HG02852 (cell line): Measurements from ENCODE around the gene FAM89B.
A peak's percentile ranks its signal among the peaks of the same experiment; 100 is the strongest.
"Not testable (repeated sequence)": the region's sequence is repeated elsewhere in the genome, so short reads cannot be mapped to it uniquely, and the experiment has no call there.

Experiments used
- ATAC-seq: cut with Tn5 transposase; IDR thresholded peaks from one replicate; pipeline ENCODE4 v1.9.1; 2021; ENCODE audit warnings: mild to moderate bottlenecking, moderate library complexity; ENCODE audit not compliant: unreplicated experiment

FAM89B gene

DNA sequence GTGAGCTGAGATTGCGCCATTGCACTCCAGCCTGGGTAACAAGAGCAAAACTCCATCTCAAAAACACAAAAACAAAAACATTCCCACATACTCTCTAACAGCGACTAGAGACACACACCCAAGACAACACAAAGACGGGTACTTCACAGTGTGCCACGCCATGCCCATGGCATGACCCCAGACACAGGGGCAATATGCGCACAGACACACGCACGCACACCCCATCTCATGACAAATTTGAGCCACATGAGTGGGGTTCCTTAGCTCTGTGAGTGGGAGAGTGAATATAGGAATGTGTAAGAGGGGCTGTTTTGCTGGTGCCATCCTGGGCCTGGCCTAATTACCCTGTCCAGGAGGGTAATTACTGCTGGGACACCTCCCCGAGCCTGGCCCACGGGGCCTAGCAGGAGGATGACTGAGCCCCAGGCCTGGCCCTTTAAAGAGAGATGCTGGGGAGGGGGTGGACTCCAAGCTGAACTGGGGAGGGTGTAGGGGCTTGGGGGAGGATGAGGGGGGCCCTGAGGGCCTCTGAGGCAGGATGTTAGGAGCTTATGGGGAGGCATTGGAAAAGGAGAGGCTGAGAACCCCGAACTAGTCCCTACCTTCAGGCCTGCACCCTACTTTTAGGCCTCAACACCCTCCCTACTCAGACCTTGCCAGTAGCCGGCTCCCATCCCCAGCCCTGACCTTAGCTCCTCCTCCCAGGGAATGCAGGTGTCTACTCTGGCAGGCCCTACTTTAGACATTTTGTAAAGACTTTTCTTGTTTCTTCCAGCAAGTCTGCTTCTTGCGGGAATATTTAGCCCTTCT lies 15.7 kb upstream of the FAM89B start:
- ATAC-seq, result no peak

DNA sequence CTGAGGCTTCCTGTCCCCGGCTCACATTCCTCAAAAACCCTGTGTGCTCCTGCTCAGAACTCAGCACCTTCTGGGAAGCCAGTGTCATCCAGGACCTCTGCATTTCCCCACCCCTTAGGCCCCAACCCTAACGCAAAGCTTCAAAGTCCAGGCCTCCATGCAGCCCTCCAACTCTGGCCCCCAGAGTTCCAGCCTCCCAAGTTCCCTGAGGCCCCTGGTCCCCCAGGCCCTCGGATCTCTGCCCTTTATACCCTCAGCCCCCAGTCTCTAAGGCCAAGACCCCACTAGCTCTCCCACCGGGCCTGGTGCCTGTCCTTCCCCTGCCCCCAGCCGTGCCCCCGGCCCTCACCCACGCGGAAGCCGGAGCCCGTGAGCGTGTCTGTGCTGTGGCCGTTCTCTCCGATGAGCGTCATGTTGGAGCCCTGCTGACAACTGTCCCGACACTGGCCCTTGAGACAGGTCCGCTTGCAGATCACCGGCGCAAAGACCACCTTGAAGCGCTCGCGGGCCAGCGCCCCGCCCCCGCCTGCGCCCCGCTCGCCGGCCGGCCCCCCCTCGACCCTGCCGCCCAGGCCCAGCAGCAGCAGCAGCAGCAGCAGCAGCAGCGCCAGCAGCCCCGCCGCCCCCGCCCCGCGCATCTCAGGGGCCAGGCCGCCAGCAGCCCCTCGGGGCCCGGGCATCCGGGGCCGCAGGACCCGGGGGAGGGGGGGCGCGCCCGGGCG lies 14.9 kb upstream of the FAM89B start:
- no peak for ATAC-seq

DNA sequence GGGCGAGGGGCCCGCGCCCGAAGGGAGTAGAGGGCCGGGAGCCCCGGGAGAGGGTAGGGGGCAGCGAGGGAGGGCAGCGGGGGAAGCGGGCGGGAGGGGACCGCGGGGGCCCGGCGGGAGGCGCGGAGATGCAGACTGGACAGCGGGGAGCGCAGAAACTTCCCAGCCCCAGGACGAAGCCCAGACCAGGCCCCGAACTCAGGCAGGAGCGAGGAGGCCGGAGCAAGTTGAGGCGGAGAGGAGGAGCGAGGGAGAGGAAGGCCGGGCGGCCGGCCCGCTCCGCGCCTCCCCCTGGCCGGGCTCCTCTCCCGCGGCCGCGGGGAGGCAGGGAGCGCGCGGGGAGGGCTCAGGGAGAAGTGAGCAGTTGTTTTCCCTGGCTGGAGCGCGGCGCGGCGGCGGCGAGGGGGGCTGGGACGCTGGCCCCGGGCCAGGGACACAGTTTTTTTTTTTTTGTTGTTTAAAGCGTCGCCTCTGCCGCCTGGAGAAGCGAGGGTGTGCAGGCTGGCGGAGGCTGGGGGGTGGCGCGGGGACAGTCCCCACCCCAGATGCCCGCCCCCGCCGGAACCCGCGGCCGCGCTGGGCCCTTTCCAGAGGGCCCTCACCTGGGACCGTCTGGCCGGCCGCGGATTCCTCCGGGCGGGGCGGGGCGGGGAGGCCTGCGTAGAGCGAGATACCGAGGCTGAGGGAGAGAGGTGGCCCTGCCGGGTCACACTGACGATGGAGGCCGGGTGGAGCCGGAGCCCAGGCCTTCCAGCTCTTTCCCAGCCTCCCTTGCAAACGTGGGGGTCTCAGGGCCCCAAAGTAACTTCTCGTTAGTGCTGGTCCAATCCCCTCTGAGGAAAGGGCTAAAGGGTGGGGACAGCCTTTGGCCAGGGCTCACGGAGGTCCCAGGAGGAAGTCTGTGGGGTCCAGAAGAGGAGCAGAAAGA lies 14.1 kb upstream of the FAM89B start, which contains the start of gene LTBP3:
Gene LTBP3 (minus strand): TSS at position 358 of the 928 bp plus-strand sequence. CDS start 400 bp downstream, outside the sequence.
- ATAC-seq, result no peak

DNA sequence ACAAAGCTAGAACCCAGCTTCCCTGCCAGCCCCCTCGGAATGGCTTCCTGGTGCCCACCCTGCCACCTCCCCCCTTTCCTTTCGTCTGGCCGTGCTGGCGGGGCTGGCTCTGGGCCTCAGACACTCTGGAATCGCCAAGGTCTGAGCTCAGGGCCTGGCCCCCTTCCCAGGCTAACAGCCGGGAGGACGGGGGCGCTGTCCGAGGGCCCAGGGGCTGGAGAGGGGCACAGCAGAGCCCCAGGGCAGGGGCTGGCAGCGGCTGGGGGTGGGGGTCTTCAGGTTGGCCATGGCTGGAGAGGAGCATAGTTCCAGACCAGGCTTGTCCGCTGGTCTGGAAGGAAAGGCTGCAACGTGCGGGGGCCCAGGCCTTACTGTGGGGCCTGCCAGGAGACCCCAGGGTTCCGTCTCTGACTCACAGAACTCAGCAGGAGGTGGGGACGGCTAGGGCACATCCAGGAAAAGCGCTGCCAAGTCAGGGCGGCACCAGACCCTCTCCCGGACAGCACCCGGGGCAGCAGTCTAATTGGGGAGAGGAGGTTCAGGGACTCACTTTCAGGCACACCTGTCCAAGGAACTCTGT lies 13.3 kb upstream of the FAM89B start:
- ATAC-seq, result no peak

DNA sequence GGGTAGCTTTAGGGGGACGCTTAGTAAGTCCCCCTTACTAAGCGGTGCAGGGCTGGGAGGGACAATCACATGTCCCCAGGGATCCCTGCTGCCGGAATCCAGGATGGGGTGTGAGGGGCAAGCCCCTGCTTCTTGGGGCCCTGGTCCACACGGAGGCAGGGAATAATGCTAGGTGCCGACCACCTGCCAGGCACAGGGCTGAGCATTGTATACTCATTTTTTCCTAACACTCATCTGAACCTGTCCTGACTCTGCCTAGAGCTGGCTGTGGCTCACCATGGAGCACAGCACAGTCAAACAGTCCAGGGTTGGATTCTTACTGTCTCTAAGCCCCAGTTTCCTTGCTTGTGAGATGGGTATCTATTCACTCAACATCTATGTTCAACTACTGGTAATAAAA lies 12.8 kb upstream of the FAM89B start:
- ATAC-seq, result no peak

DNA sequence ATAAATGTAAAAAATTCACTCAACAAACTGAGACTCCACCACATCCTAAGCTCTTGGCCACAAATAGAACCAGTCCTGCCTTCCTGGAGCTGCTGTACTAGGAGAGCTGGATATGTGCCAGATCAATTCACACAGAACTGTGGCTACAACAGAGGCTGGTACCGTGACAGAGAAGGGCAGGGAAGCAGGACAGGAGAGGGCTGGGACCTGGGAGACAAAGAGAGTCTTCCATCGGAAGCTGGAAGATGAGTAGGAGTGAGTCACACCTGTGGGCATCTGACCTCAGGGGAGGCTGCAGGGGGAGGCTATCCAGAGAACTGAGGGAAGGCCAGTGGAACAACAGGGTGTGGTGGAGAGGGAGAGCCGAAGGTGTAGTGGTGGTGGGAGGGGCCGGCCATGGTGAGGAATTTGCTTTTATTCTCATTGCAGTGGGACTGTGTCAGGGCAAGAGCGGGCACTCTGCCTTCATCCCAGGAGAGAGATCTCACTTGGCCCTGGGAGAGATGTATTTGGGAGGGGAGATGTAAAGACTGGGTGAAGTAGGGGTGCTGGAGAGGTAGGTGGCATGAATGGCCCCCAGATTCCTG lies 12.3 kb upstream of the FAM89B start:
- ATAC-seq, result no peak

DNA sequence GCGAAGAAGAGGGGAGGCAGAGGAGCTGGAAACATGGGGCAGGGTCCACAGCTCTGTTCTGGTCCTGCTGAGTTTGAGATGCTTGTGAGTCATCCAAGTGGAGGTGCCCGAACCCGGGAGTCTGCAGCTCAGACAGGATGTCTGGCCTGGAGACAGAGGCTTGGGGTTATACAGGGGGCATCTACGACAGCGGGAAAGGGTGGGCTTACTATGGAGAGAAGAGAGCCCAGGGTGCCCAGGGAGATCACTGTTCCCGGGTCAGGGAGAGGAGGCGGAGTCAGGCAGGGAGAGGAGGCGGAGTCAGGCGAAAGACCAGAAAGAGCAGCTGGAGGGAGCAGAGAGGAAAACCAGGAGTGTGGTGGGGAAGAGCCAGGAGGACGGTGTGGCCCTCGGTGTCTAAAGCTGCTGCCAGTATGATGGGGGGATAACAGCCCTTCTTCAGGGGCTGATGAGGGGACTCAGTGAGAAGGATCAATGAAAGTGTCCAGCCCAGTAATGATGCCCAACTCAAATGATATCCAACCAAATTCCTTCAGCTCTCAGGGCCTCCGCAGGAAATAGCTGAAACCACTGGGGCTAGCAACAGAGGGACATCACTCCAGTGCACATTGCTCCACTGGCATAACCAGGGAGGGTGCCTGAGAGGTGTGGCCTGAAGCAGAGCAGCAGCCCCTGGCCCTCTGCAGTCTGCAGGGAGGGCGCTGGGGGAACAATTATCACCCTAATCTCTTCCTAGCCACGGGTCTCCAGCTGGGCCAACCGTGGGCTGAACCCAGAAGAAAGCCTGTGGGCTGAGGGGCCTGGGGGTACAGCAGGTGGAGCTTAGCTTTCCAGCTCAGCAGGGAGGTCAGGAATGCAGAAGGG lies 11.6 kb upstream of the FAM89B start:
- ATAC-seq, result no peak

DNA sequence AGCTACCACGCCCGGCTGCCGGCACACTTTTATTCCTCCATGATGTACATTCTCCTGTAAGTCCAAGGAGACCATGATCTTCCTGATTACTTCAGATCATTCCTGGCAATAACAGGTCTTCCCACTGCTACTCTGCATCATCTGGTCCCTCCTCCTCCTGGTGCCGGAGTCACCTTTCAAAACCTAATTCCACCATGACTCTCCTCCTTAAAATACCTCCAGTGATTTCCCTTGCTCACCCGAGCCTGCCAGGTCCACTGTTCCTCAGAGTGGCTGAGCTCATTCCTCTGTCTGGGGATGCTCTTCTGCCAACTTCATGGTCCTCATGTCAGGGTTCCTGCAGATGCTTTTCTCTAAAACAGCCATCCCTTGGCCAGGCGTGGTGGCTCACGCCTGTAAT lies 10.3 kb upstream of the FAM89B start:
- ATAC-seq, result no peak

DNA sequence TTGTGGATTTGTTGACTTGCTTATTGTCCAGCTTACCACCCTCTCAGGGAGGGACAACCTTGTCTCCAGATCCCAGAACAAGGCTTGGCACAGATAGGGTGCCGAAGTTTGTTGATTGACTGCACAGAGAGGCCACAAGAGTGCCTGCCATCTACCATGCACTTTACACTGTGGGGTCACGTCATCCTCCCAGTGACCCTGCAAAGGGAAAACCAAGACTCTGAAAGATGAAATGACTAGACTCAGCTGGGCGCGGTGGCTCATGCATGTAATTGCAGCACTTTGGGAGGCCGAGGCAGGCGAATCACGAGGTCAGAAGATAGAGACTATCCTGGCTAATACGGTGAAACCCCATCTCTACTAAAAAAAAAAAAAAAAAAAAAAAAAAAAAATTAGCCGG lies 9.6 kb upstream of the FAM89B start:
- ATAC-seq, result no peak

DNA sequence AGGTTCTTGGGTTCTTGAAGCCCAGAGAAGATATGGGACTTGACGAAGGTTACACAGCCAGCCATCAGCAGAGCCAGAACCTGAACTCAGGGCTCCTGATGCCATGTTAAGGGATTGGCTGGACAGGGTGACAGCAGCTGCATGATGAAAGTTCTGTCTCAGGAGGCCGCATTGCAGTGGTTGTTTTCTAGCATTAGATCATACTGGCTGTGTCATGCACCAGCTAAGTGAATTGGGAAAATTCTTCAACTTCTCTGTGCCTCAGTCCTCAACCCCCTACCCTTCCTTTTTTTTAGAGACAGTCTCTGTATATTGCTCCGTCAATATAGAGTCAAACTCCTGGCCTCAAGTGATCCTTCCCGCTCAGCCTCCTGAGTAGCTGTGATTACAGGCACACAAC lies 8.7 kb upstream of the FAM89B start:
- no peak for ATAC-seq

DNA sequence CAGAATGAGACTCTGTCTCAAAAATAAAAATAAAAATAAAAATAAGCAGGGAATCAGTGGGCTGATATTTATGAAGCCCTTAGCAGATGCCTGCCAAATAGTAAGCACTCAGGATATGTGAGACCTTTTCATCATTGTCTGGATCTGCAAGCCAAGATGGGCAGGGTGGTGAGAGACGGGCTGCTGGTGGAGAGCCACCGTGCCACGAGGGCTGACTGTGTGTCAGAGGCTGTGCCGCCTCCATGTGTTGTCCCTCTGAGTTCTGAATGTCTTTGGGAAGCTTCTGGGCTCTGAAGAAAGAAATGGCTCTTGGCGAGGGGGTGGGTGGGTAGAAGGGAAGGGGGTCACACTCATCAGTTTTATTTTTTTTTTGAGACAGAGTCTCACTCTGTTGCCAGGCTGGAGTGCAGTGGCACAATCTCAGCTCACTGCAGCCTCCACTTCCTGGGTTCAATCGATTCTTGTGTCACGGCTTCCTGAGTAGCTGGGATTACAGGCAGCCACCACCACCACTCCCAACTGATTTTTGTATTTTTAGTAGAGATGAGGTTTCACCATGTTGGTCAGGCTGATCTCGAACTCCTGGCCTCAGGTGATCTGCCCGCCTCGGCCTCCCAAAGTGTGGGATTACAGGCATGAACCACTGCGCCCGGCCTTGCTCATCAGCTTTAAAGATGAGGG lies 7.3 kb upstream of the FAM89B start:
- ATAC-seq, result not testable (repeated sequence)

DNA sequence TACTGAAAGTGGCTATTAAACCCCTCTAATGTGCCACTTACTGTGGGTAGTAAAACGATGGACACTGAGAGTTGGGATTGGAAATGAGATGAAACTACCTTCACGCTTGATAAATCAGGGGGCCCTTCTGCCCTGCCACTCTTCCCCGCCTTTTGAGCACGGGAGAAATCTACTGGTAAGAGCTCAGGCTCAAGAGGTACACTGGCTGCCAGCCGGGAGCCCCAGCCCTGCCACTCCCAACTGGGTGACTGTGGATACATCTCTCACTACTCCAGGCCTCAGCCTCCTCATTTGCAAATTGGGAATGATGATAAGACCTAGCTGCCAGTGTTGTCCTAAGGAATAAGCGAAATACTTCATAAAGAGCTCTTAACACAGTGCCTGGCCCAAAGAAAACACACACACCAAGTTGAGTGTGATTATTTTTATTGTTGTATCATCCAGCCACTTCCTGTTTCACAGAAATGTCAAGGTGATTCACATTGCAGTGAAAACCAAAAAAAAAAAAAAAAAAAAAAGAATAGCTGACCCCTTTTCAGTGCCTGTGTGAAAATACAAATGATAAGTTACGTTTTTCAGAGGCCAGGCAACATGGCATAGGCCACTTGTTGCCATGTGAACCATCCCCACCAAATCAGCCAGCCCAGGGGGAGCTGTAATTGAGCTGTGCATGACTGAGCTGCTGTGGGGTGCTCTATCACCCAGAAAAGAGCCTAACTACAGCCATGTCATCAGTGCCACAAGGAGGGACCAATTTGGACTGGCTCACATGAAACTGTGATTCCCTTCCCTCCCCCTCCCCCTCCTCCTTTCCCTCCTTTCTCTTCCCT lies 6.5 kb upstream of the FAM89B start:
- ATAC-seq, result no peak

DNA sequence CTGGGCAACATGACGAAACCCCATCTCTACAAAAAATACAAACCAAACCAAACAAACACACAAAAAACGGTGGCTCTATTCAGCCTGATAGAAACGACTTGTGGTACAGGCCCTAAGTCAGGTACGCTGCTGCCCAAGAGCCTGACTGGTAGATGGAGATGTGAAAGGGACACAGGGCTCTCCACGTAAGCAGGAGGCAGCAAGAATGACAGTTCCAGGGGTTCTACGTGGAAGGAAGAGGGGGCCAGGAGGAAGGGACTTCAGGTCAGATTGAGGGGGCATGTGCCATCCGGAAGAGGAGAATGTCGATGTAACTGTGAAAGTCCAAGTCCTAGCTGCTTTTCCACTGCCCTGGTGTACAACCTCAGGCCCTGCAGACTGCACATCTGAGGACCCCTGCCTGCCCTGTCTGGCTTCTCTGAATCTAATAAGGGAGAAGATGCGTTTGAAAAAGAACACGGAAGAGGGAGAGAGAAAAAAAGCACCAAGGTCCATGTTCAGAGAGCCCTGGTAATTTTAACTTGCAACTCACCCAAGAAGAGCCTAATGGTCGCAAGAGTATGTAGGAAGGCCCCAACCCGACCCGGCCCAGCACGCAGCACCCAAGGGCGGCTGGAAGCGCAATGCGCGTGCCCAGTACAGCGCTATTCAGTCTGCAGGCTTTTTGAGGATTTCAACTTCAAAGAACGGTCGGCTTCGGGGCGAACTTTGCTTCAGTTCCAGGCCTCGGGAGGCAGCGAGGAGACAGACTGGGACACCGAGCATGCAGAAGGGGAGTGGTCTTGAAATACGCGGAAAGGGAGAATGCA lies 3.0 kb upstream of the FAM89B start:
- peak; percentile 6 for ATAC-seq

DNA sequence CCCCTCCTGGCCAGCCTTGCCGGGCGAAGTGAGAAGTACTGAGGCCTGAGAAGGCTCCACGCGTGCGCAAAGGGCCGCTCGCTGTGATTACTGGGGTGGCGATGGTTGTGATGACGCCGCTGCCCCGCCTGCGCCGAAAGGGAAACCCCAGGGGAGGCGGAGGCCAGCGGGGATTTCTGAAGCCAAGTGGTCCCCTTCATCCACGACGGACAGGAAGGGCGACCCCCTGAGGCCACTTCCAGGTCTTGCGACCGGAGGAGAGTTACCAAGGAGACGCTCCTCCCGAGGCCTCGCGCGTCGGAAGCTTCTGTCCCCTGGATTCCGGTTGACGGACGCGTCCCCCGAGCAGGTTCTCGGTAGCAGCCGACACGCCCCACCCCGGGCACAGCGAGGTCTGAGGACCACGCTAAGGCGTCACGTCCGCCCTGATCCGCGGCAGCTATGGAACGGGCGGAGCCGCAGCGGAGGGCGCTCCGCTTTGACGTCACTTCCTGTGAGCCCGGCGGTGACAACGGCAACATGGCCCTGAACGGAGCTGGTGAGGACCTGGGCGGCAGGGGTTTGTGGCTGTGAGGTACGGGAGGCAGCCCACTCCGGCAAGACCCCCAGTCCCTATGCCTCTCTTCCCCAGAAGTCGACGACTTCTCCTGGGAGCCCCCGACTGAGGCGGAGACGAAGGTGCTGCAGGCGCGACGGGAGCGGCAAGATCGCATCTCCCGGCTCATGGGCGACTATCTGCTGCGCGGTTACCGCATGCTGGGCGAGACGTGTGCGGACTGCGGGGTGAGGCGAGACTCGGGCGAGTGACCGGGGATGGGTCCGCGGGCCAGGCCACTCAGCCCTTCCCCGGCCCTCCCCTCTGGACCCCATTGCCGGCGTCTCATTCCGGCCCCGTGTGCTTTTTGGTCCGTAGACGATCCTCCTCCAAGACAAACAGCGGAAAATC lies 2.1 kb upstream of the FAM89B start, which contains the start of gene ZNRD2:
Gene ZNRD2 (plus strand): TSS at position 505 of the 946 bp plus-strand sequence. CDS start 15 bp downstream, at position 520.
- peak; percentile 63 for ATAC-seq

DNA sequence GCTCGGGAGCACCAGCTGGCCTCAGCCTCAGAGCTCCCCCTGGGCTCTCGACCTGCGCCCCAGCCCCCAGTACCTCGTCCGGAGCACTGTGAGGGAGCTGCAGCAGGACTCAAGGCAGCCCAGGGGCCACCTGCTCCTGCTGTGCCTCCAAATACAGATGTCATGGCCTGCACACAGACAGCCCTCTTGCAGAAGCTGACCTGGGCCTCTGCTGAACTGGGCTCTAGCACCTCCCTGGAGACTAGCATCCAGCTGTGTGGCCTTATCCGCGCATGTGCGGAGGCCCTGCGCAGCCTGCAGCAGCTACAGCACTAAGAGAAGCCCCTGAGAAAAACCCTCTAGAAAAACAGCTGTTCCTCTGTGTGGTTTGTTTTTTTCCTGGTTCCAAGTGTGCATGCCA lies 918 bp upstream of the FAM89B start:
- ATAC-seq, result no peak

DNA sequence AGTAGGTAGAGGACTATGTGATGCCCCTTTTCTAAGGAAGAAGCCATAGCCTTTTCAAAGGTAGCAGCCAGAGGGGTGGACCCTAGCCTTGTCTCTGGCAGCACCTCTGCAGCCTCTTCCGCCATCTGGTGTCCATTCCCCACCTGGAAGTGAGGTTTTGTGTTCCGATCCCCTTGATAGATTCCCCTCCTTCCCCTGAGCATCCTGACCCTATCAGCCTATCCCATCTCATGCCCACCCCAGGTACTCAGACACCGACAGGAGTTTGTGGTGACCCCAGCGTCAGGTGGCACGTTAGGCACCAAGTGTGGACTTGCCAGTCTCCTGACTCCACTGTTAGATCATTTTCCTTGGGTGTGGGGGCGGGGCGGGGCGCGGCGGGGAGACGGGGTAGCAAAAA lies 398 bp upstream of the FAM89B start:
- ATAC-seq, result no peak
